Activated T-helper 17 cell treated with anti-CD3 and anti-CD28 coated beads, Interleukin-2, amount 50 U/mL, for 72 hours (primary cell): ENCODE data around the gene ACSM2A. TPM values are rescaled to one million over a fixed set of nuclear protein-coding genes. Genes with fewer than 3 reads are reported as not detected.

Experiments used
- total RNA-seq, 2 donors: library from RNA; stranded (reverse); gene quantifications; one replicate each; pipeline ENCODE4 v1.2.3, GENCODE V29; 2022

Gene ACSM2A
- total RNA-seq, 2 donors from 2014 or later = not detected

Other genes starting within 250 kb of the ACSM2A start
- not detected for gene GP2, start 124.0 kb upstream of the ACSM2A start, total RNA-seq
- not detected for gene UMOD, start 98.8 kb upstream of the ACSM2A start, total RNA-seq
- gene PDILT, start 46.8 kb upstream of the ACSM2A start, total RNA-seq = not detected
- gene ACSM5, start 42.0 kb upstream of the ACSM2A start, total RNA-seq = not detected
- gene ACSM2B, start 124.8 kb downstream of the ACSM2A start, total RNA-seq = not detected
- under 1 TPM in 1 of 2 donors, not detected in 1; 0.32 TPM for gene ACSM1, start 246.2 kb downstream of the ACSM2A start, total RNA-seq